ENCODE results near the gene ADAMTS1.

ADAMTS1 gene

GRCh38 chr21:26812173-26812572 is 33.0 kb downstream of the ADAMTS1 start:
- no peak for DNase-seq (ENCODE audit: low read depth)

GRCh38 chr21:26811482-26811881 is 33.7 kb downstream of the ADAMTS1 start:
- DNase-seq (ENCODE audit: low read depth), result no peak

- DNase-seq (ENCODE audit: low read depth), result no peak
These were observed 34.4 kb downstream of the ADAMTS1 start for GRCh38 chr21:26810676-26811415.

GRCh38 chr21:26810266-26810665 is 34.9 kb downstream of the ADAMTS1 start:
- DNase-seq (ENCODE audit: low read depth), result no peak

- DNase-seq (ENCODE audit: low read depth), result no peak
These were observed 35.5 kb downstream of the ADAMTS1 start for GRCh38 chr21:26809745-26810144.

- no peak for DNase-seq (ENCODE audit: low read depth)
These were observed 38.4 kb downstream of the ADAMTS1 start for GRCh38 chr21:26806801-26807295.

GRCh38 chr21:26804895-26805609 is 40.2 kb downstream of the ADAMTS1 start:
- no peak for DNase-seq (ENCODE audit: low read depth)

GRCh38 chr21:26801498-26801897 is 43.7 kb downstream of the ADAMTS1 start:
- no peak for DNase-seq (ENCODE audit: low read depth)

GRCh38 chr21:26800970-26801431 is 44.2 kb downstream of the ADAMTS1 start:
- no peak for DNase-seq (ENCODE audit: low read depth)

GRCh38 chr21:26800455-26800854 is 44.8 kb downstream of the ADAMTS1 start:
- DNase-seq (ENCODE audit: low read depth), result no peak

- no peak for DNase-seq (ENCODE audit: low read depth)
These were observed 45.2 kb downstream of the ADAMTS1 start for GRCh38 chr21:26800001-26800400.

GRCh38 chr21:26798856-26799751 is 46.1 kb downstream of the ADAMTS1 start:
- DNase-seq (ENCODE audit: low read depth), result no peak

GRCh38 chr21:26797878-26798456 is 47.2 kb downstream of the ADAMTS1 start:
- DNase-seq (ENCODE audit: low read depth), result no peak

GRCh38 chr21:26795866-26796329 is 49.3 kb downstream of the ADAMTS1 start:
- DNase-seq (ENCODE audit: low read depth), result no peak

GRCh38 chr21:26795412-26795805 is 49.8 kb downstream of the ADAMTS1 start:
- no peak for DNase-seq (ENCODE audit: low read depth)

GRCh38 chr21:26794597-26795411 is 50.4 kb downstream of the ADAMTS1 start:
- DNase-seq (ENCODE audit: low read depth), result no peak

- DNase-seq (ENCODE audit: low read depth), result no peak
These were observed 54.9 kb downstream of the ADAMTS1 start for GRCh38 chr21:26790296-26790695.

GRCh38 chr21:26788790-26789189 is 56.4 kb downstream of the ADAMTS1 start:
- no peak for DNase-seq (ENCODE audit: low read depth)
